ENCODE data around the gene HID1. TPM values are rescaled to one million over a fixed set of nuclear protein-coding genes. Genes with fewer than 3 reads are reported as not detected.

HID1 gene
- total and polyA plus RNA-seq, 2 of the 4 experiments (the other 2 are of a cell fraction), result 0.18 to 1.7 TPM

DNA sequence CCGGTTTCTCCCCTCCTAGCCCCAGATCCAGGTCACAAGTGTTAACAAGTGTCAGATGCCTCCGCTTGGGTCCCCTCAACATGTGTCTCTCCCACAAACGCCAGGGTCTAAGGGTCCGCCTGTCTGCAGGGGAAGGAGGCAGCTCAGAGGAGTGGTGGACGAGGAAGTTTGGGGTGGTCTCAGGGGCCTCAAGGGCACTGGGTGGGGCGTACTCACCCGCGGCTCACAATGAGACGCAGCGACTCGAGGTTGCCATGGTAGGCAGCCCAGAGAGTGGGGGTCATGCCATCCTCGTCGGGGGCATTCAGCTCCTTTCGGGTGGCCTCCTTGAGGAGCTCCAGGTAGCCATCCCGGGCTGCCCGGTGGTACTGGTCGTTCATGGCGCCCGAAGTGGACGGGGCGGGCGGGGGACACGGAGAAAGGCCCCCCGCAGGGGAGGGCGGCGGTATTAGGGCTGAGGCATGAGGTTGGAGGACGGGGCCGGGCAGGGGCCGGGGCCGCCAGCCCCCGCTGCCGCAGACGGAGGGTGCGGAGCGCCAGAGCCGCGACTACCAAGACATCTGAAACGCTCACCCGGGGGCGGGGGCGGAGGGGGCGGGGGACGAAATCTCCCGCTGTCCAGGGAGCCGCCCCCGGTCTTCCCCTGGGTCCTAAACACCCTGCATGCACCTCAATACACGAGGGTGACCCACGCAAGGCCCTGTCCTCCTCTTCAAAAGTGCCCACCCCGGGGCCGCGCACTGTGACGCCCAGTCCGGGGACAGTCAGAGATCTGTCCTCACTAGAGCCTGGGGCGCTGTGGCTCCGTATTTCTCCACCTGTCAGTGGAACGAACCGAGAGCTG, 49.6 kb downstream of the HID1 start, which contains the start of gene USH1G:
Gene USH1G, minus strand, starts transcription at position 562 of the 844 bp plus-strand sequence. Its CDS starts 182 bp downstream, at position 380.
- DNase-seq (no peak), ATAC-seq (ENCODE audit: low read depth) (peak; percentile 60)
- H2BK15ac ChIP-seq (ENCODE audit: low read depth, low read length), result no peak within 1 kb of the TSS
- peaks cover 85% of the 10 kb centered on the region for H3K27me3 ChIP-seq (ENCODE audit: control insufficient read depth, insufficient read depth, low read length)
- H2AK5ac ChIP-seq (ENCODE audit: low read depth, low read length), result no peak within 1 kb of the TSS
- TF ChIP-seq SMC3 (IDR thresholded peaks at IDR 0.05; ENCODE audit: low read depth, low read length) (no peak), CEBPB (IDR thresholded peaks at IDR 0.05; ENCODE audit: low read depth, low read length) (no peak)
- TF ChIP-seq, protein P1, sequence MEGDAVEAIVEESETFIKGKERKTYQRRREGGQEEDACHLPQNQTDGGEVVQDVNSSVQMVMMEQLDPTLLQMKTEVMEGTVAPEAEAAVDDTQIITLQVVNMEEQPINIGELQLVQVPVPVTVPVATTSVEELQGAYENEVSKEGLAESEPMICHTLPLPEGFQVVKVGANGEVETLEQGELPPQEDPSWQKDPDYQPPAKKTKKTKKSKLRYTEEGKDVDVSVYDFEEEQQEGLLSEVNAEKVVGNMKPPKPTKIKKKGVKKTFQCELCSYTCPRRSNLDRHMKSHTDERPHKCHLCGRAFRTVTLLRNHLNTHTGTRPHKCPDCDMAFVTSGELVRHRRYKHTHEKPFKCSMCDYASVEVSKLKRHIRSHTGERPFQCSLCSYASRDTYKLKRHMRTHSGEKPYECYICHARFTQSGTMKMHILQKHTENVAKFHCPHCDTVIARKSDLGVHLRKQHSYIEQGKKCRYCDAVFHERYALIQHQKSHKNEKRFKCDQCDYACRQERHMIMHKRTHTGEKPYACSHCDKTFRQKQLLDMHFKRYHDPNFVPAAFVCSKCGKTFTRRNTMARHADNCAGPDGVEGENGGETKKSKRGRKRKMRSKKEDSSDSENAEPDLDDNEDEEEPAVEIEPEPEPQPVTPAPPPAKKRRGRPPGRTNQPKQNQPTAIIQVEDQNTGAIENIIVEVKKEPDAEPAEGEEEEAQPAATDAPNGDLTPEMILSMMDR (conservative IDR thresholded peaks at IDR 0.05; ENCODE audit: low read depth, low read length), result no peak
- H3K27ac ChIP-seq (ENCODE audit: insufficient read depth, low read length), result no peak within 1 kb of the TSS
- H3K36me3 ChIP-seq (ENCODE audit: control insufficient read depth, insufficient read depth, low read length), result no peaks in the 10 kb centered on the region
- no peak within 1 kb of the TSS for H4K8ac ChIP-seq (ENCODE audit: low read depth in 2 of 2, low read length in 2 of 2)
- no peak within 1 kb of the TSS for H2BK20ac ChIP-seq (ENCODE audit: low read depth, low read length)
- WGBS, 2 experiments (ENCODE audit: extremely low coverage in 2 of 2, insufficient read length in 1 of 2), result 2% methylated on average over 8 of the region's 57 CpGs; no CpG with 5 or more reads in 1 of the 2 experiments
- ChIA-PET POLR2A (ENCODE audit: unreplicated experiment) (no interaction called here), CTCF (interaction anchor here (0.5 to 1.8 kb wide), 4 partner anchors 11 to 90 kb away, joined by 3 to 10 read pairs (median 4); no protein-coding TSS in a partner anchor)
- H3K4me3 ChIP-seq (ENCODE audit: insufficient read depth, low read depth, low read length), result no peak within 1 kb of the TSS
- no peak within 1 kb of the TSS for H2BK120ac ChIP-seq (ENCODE audit: low read depth, low read length)
- no peak within 1 kb of the TSS for H3K14ac ChIP-seq (replicated peaks; ENCODE audit: low read depth, low read length)
- dilution Hi-C loops (cut with HindIII; ENCODE audit: low sequenced_read_pairs, unreplicated experiment) (no loop called here), in situ Hi-C loops (cut with MboI; ENCODE audit: low sequenced_read_pairs) (no loop called here), intact Hi-C loops (cut with micrococcal nuclease) (loop anchor here (1.0 kb wide), 1 partner anchor 35 kb away; no protein-coding TSS in a partner anchor)
- no peaks in the 10 kb centered on the region for H3K9me3 ChIP-seq (ENCODE audit: control insufficient read depth, insufficient read depth, low read length)
- H3K9ac ChIP-seq (ENCODE audit: low read depth, low read length), result no peak within 1 kb of the TSS
- H3K4ac ChIP-seq (ENCODE audit: low read depth, low read length), result no peak within 1 kb of the TSS
- no peaks in the 10 kb centered on the region for H3K4me1 ChIP-seq (ENCODE audit: control insufficient read depth, insufficient read depth, low read length)
- no peaks in the 10 kb centered on the region for H3K79me1 ChIP-seq (ENCODE audit: low read depth in 1 of 2, low read length in 2 of 2)
- peak within 1 kb of the TSS; percentile 27 for H3K4me2 ChIP-seq (ENCODE audit: low read depth, low read length)
- no peak within 1 kb of the TSS for H3K56ac ChIP-seq (ENCODE audit: extremely low read depth, insufficient read depth, low read length)
- H3K18ac ChIP-seq (ENCODE audit: low read depth, low read length), result no peak within 1 kb of the TSS
- H2AK9ac ChIP-seq (replicated peaks; ENCODE audit: low read depth, low read length, poor library complexity), result no peak within 1 kb of the TSS
- no peaks in the 10 kb centered on the region for H3K9me1 ChIP-seq (ENCODE audit: insufficient read depth, low read length)
- H4K20me1 ChIP-seq (ENCODE audit: insufficient read depth, low read length), result no peaks in the 10 kb centered on the region
- H3K23ac ChIP-seq (ENCODE audit: low read depth, low read length), result no peak within 1 kb of the TSS
- no TSS peak for BruUV-seq (replicated peaks)
- H4K91ac ChIP-seq (ENCODE audit: insufficient read depth, low read depth, low read length), result no peak within 1 kb of the TSS
- peak within 1 kb of the TSS; percentile 63 for H2AFZ ChIP-seq (replicated peaks; ENCODE audit: low read length, poor library complexity)
- no peak within 1 kb of the TSS for H2BK5ac ChIP-seq (ENCODE audit: low read depth, low read length, poor library complexity, severe bottlenecking)
- no peak within 1 kb of the TSS for H4K5ac ChIP-seq (ENCODE audit: low read depth, low read length)
